ENCODE data around the gene KIF9.
"Not testable (repeated sequence)": the region's sequence is repeated elsewhere in the genome, so short reads cannot be mapped to it uniquely, and the experiment has no call there.

The KIF9 gene

GRCh38 chr3:47314056-47314764, 31.6 kb upstream of the KIF9 start:
- TF ChIP-seq CTCF (IDR thresholded peaks at IDR 0.05; ENCODE audit: insufficient read depth, low read depth, low read length, missing control alignments): no peak
- no peak overlapping the region for H3K4me3 ChIP-seq (ENCODE audit: low read length)
- no peak for DNase-seq (ENCODE audit: low read depth)

GRCh38 chr3:47313341-47314055, 30.9 kb upstream of the KIF9 start:
- DNase-seq (ENCODE audit: low read depth): no peak
- no peak for TF ChIP-seq CTCF (IDR thresholded peaks at IDR 0.05; ENCODE audit: insufficient read depth, low read depth, low read length, missing control alignments)
- no peak overlapping the region for H3K4me3 ChIP-seq (ENCODE audit: low read length)

GRCh38 chr3:47310391-47310790, 27.8 kb upstream of the KIF9 start:
- no peak overlapping the region for H3K4me3 ChIP-seq (ENCODE audit: low read length)
- DNase-seq (ENCODE audit: low read depth): no peak
- TF ChIP-seq CTCF (IDR thresholded peaks at IDR 0.05; ENCODE audit: insufficient read depth, low read depth, low read length, missing control alignments): no peak

GRCh38 chr3:47309231-47309630, 26.6 kb upstream of the KIF9 start:
- H3K4me3 ChIP-seq (ENCODE audit: low read length); DNase-seq (ENCODE audit: low read depth): not testable (repeated sequence)

- H3K4me3 ChIP-seq (ENCODE audit: low read length): no peak overlapping the region
- DNase-seq (ENCODE audit: low read depth): no peak
- no peak for TF ChIP-seq CTCF (IDR thresholded peaks at IDR 0.05; ENCODE audit: insufficient read depth, low read depth, low read length, missing control alignments)
Measured at GRCh38 chr3:47306022-47306421, 23.4 kb upstream of the KIF9 start.

GRCh38 chr3:47301456-47301855, 18.9 kb upstream of the KIF9 start:
- DNase-seq (ENCODE audit: low read depth): no peak
- no peak overlapping the region for H3K4me3 ChIP-seq (ENCODE audit: low read length)
- no peak for TF ChIP-seq CTCF (IDR thresholded peaks at IDR 0.05; ENCODE audit: insufficient read depth, low read depth, low read length, missing control alignments)

GRCh38 chr3:47299381-47300318, 17.1 kb upstream of the KIF9 start:
- TF ChIP-seq CTCF (IDR thresholded peaks at IDR 0.05; ENCODE audit: insufficient read depth, low read depth, low read length, missing control alignments): no peak
- DNase-seq (ENCODE audit: low read depth): no peak
- H3K4me3 ChIP-seq (ENCODE audit: low read length): no peak overlapping the region
